HUES64 (cell line): ENCODE results near the gene GALNT14.

Experiments used
- H3K27ac ChIP-seq: 2 replicates; pipeline ENCODE4 v1.7.0; 2013; ENCODE audit warnings: low read depth, low read length, inconsistent platforms
- H3K27me3 ChIP-seq: 2 replicates; pipeline ENCODE4 v1.6.1; 2013; ENCODE audit warnings: mild to moderate bottlenecking, low read length; ENCODE audit not compliant: insufficient read depth
- H3K36me3 ChIP-seq: 2 replicates; pipeline ENCODE4 v1.6.1; 2013; ENCODE audit warnings: mild to moderate bottlenecking, low read length; ENCODE audit not compliant: insufficient read depth
- H3K4me1 ChIP-seq: 2 replicates; pipeline ENCODE4 v1.6.1; 2013; ENCODE audit warnings: mild to moderate bottlenecking, low read length, moderate library complexity; ENCODE audit not compliant: insufficient read depth
- H3K4me3 ChIP-seq: 2 replicates; pipeline ENCODE4 v1.5.1; 2013; ENCODE audit warnings: mild to moderate bottlenecking, low read length, moderate library complexity
- H3K9ac ChIP-seq: 2 replicates; pipeline ENCODE4 v1.6.1; 2013; ENCODE audit warnings: mild to moderate bottlenecking, low read depth, low read length
- H3K9me3 ChIP-seq: 2 replicates; pipeline ENCODE4 v1.6.1; 2013; ENCODE audit warnings: low read depth, low read length; ENCODE audit not compliant: insufficient read depth
- WGBS: fragments of 150-250, 120-280 bp; methylation state at CpG from one replicate; pipeline ENCODE4 v1.1.7; 2013; ENCODE audit warnings: missing lambda C conversion rate; 5-methylcytosine and 5-hydroxymethylcytosine counted together

The GALNT14 gene

DNA sequence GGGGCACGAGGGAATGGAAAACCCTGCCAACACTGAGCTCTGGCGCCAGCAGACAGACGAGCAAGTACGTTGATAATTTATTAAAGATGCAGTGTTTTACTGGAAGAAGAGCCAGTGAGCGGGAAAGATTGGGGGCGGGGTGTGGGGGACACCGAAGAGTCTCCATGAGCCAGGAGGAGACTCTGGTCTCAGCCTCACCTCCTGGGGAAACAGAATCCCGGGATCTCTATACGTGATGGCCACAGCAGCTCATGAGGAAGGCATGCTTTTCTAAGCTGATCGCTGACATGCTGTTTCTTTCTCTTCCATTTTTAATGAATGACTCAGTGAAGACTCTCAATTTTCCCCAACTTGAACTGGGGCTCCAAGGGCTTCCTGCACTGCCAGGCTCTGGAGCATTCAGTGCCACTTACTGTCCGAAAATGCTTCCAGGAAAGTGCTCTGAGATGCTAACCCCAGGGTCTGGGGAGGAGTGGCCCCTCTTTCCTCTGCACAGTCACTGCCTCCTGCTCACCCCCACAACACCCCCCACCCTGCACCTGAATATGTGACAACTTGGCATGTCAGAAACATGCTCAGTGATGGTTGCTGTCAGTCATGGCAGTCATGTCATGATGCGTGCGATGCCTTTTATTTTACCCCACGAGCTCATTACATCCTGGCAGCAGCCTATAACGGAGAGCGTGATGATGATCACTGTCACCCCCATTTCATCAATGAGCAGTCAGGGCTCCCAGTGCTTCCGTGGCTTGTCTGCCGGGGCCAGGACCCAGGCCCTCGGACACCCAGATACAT, 166.8 kb downstream of the GALNT14 start:
- Histone ChIP-seq H3K4me1 (no peaks in the 10 kb centered on the region), H3K9me3 (no peaks in the 10 kb centered on the region), H3K27me3 (no peaks in the 10 kb centered on the region), H3K9ac (no peak overlapping the region), H3K27ac (no peak overlapping the region), H3K36me3 (no peaks in the 10 kb centered on the region), H3K4me3 (no peak overlapping the region)
- WGBS = 92% methylated on average over 19 of the region's 19 CpGs

DNA sequence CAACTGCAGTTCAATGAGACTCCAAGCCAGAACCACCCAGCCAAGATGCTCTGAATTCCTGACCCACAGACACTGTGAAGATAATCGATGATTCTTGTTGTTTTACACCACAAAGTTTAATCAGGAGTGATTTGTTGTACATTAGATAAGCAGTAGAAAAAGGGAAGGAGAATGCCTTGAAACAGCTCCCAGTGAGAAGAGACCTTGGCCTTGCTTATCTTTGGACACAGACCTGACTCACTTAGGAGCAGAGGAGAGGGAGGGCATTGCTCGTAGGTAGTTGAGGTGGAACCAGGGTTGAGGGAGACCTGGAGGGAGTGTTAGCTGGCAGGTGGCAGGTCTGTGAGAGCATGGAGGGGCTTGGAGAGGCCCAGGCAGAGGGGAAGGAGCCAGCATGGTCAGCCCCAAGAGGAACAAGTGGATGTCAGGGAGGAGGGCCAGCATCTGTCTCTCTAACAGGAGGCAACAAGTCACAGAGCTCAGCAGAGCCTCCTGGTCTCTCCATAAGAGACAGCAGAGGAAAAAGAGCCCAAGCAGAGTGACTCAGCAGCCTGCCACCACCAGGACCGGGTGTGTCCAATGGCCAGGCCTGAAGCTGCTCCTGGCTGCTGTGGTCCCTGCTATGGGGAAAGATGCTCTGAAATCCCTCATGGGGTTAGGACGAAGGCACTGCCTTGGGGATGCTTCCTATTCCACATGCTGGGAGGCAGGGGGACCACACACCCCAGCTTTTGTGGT, 169.4 kb downstream of the GALNT14 start:
- 93% methylated on average over 4 of the region's 4 CpGs for WGBS
- no peak overlapping the region for H3K9ac ChIP-seq
- H3K4me3 ChIP-seq = no peak overlapping the region
- no peaks in the 10 kb centered on the region for H3K9me3 ChIP-seq
- no peaks in the 10 kb centered on the region for H3K4me1 ChIP-seq
- no peak overlapping the region for H3K27ac ChIP-seq
- no peaks in the 10 kb centered on the region for H3K36me3 ChIP-seq
- no peaks in the 10 kb centered on the region for H3K27me3 ChIP-seq

DNA sequence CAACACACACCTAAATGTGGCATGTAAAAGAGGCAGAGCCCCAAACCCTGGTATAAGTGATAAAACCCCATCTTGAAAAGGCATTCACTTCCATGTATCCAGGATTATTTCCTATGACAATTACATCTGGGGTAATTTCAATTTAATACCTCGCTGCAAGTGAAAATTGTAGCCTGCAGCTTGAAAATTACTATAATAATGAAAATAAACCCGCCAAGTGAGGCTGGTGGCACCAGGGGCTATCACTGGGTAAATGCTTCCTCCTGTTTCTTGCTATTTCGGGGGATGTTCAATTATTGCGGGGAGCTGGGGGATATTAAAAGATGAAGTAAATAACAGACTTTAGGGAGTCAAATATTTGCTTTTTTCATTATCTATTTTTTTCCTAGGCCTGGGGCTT, 171.5 kb downstream of the GALNT14 start:
- Histone ChIP-seq H3K27ac (no peak overlapping the region), H3K9ac (no peak overlapping the region), H3K4me1 (no peaks in the 10 kb centered on the region), H3K36me3 (no peaks in the 10 kb centered on the region), H3K4me3 (no peak overlapping the region), H3K9me3 (no peaks in the 10 kb centered on the region), H3K27me3 (no peaks in the 10 kb centered on the region)
- WGBS = 98% methylated on average over 4 of the region's 4 CpGs

DNA sequence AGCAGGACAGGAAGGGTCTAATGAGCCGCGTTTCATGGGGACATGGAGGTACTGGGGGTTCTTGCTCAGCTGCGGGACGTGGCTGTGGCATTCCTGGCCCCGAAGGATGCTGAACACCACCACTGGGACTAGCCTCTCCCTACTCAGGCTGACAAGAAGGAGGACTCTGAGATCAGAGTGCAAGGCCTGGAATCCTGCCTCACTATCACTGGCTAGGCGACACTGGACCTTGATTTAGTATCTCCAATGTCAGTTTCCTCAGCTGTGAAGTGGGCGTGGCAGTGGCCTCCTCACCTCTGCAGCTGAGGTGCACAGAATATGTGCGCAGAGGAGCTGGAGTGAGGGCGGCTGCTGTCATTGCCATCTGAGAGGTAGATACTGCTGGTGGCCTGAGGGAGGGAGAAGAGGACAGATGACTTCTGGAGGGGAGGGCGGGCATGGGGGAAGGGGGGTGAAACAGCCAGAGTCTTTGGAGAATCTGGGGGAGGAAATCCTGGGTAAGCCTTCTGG, 173.2 kb downstream of the GALNT14 start:
- no peaks in the 10 kb centered on the region for H3K27me3 ChIP-seq
- H3K27ac ChIP-seq = no peak overlapping the region
- H3K36me3 ChIP-seq = no peaks in the 10 kb centered on the region
- H3K4me3 ChIP-seq = no peak overlapping the region
- no peaks in the 10 kb centered on the region for H3K4me1 ChIP-seq
- H3K9ac ChIP-seq = no peak overlapping the region
- 96% methylated on average over 10 of the region's 10 CpGs for WGBS
- H3K9me3 ChIP-seq = no peaks in the 10 kb centered on the region

DNA sequence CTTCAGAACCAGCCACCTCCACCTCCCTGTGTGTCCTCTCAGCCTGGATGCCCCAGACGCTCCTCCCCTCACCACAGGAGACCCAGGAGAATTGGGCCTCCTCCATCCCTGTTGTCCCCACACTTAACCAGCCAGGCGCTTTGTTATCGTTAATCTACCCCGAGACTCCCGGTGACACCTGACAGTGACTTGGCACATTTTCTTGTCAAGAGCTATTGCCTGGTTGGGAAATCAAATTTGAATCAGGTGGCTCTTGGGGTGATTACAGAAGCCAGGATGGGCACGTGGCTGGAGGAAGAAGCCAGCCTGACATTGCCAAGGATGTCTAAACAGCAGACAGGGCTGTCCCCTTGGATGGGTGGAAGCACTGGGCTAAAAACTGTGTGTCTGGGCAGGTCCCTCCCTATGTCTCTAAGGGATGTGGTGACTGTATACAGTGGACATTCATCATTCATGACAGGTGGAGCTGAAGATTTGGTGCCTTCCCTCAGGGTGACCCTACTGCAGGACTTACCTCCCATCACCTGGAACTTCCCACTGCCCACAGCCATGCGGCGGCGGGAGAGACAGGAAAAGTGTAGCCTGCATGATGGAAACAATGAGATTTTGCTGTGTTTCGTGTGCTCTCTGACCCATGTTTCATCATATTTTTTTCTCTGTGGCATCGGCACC, 173.8 kb downstream of the GALNT14 start:
- Histone ChIP-seq H3K4me3 (no peak overlapping the region), H3K4me1 (no peaks in the 10 kb centered on the region), H3K36me3 (no peaks in the 10 kb centered on the region), H3K27me3 (no peaks in the 10 kb centered on the region), H3K9me3 (no peaks in the 10 kb centered on the region), H3K9ac (no peak overlapping the region), H3K27ac (no peak overlapping the region)
- WGBS = 93% methylated on average over 11 of the region's 11 CpGs

DNA sequence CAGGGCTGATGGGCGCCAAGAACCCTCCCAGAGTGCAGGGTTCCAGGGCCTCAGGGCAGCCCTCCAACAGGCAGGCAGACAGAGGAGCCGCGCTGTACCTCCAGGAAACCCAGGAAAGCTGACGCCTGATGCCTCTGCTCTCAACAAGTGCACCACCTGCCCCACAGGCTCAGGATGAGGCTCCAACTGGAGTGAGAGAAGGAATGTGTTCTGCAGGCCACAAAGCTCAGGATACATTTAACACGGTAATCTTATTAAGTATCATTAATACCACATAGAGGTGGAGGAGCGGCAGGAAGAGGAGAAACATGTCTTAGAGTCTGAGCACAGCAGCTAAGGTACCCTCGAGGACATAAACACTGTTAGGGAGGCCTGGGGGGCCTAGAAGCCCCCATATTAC, 175.1 kb downstream of the GALNT14 start:
- Histone ChIP-seq H3K27ac (no peak overlapping the region), H3K9me3 (no peaks in the 10 kb centered on the region), H3K4me1 (peaks cover 4% of the 10 kb centered on the region; the same call in 1 of the 2 replicates), H3K4me3 (no peak overlapping the region), H3K27me3 (no peaks in the 10 kb centered on the region), H3K36me3 (no peaks in the 10 kb centered on the region), H3K9ac (no peak overlapping the region)
- 96% methylated on average over 5 of the region's 7 CpGs for WGBS

DNA sequence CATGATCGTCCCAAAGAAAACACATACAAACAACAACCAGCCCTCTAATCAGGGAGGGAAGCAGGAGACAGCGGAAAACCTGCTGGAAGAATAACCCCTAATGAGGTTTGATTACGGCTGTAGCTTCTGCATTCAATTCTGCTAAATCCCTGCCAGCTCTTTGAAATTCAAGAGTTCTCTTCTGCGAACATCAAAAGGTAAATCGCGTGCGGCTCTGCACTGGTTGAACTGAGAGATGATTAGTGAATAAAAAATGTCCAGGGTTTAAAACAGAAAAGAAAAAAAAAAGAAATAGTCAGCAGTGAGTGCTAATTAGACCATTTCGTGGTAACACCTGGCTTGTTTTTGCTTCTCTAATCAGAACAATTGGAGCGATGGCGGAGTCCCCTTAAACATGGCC, 178.0 kb downstream of the GALNT14 start:
- no peaks in the 10 kb centered on the region for H3K9me3 ChIP-seq

DNA sequence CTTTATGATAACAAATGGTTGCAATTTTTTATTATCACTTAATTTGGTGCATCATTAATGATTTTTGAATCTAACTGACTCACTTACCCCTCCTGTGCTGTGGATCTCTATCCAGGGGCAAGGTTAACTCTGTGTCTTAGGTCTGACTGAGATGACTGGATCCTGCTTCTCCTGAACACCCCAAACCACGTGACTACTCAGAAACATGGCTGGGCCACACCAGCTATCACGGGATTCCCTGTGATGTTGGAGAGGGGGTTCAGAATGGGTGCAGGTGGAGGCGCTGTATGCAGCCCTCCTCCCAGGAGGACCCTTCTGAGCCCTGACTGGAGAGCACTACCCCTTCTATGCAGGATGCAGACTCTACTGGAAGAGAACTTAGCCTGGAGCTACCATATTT, 178.6 kb downstream of the GALNT14 start:
- Histone ChIP-seq H3K4me3 (no peak overlapping the region), H3K4me1 (peaks cover 4% of the 10 kb centered on the region; the same call in 1 of the 2 replicates), H3K9ac (no peak overlapping the region), H3K27me3 (no peaks in the 10 kb centered on the region), H3K27ac (no peak overlapping the region), H3K9me3 (no peaks in the 10 kb centered on the region), H3K36me3 (no peaks in the 10 kb centered on the region)
- whole genome bisulfite sequencing = 95% methylated on average over 3 of the region's 3 CpGs

More for the DNA sequence above, 178.0 kb downstream of the GALNT14 start:
- no peaks in the 10 kb centered on the region for H3K36me3 ChIP-seq
- 92% methylated on average over 10 of the region's 10 CpGs for WGBS
- no peak overlapping the region for H3K4me3 ChIP-seq
- H3K4me1 ChIP-seq = peaks cover 4% of the 10 kb centered on the region; the same call in 1 of the 2 replicates
- no peaks in the 10 kb centered on the region for H3K27me3 ChIP-seq
- H3K9ac ChIP-seq = no peak overlapping the region
- no peak overlapping the region for H3K27ac ChIP-seq

DNA sequence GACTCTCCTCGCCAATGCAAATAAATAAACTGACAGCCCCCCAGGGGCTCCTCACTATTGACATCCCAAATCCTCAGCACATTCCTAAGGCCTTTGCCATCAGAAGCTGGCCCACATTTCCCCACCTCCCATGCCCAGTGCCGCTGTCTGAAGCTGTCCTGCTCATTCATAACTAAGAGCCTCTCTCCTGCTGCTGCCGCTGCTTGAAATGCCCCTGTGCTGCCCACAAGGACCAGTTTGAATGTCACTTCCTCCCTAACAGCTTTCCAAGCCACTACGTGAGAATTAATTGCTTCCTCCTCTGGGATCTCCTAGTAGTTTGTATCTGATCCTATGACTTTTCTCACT, 179.3 kb downstream of the GALNT14 start:
- Histone ChIP-seq H3K27me3 (no peaks in the 10 kb centered on the region), H3K4me3 (no peak overlapping the region)
- WGBS = 48% methylated on average over 4 of the region's 4 CpGs

DNA sequence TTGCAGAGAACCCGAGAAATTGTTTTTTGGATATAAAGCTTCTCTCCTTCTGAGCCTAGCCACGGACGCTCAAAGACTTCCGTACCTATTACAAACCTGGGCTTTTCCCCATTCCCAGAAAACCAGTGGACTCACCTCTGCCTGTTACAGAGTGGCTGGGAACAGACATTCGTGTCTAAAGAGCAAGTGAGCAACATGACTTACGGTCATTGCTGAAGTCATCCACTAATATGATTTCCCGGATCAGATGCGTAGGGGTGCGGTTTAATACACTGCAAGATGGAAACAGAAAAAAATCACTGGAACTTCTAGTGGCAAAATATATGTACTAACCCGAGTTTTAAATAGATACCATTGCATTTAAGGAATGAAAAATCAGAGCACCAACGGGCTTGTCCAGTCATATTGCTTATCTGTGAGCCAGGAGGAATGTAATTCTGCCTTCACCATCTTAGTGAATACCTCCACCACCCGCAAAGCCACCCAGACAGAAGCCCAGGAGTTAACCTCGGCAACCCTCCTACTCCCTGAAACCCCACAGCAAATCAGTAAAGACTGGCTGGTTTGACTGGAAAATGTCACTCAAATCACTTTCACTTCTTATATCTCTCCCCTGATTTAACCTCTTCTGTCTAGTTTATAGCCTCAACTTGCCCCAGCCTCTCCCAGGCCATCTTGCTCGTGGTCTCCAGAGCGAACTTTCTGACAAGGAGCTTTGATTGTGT, 179.9 kb downstream of the GALNT14 start:
- Histone ChIP-seq H3K4me3 (no peak overlapping the region), H3K4me1 (peaks cover 4% of the 10 kb centered on the region; the same call in 1 of the 2 replicates), H3K27ac (no peak overlapping the region), H3K9me3 (no peaks in the 10 kb centered on the region), H3K9ac (no peak overlapping the region), H3K36me3 (no peaks in the 10 kb centered on the region), H3K27me3 (no peaks in the 10 kb centered on the region)
- WGBS = 85% methylated on average over 15 of the region's 15 CpGs

More for the DNA sequence above, 179.3 kb downstream of the GALNT14 start:
- Histone ChIP-seq H3K4me1 (peaks cover 4% of the 10 kb centered on the region; the same call in 1 of the 2 replicates), H3K9me3 (no peaks in the 10 kb centered on the region), H3K27ac (no peak overlapping the region), H3K36me3 (no peaks in the 10 kb centered on the region), H3K9ac (no peak overlapping the region)
